ENCODE data around the gene SNX5.

The SNX5 gene

DNA sequence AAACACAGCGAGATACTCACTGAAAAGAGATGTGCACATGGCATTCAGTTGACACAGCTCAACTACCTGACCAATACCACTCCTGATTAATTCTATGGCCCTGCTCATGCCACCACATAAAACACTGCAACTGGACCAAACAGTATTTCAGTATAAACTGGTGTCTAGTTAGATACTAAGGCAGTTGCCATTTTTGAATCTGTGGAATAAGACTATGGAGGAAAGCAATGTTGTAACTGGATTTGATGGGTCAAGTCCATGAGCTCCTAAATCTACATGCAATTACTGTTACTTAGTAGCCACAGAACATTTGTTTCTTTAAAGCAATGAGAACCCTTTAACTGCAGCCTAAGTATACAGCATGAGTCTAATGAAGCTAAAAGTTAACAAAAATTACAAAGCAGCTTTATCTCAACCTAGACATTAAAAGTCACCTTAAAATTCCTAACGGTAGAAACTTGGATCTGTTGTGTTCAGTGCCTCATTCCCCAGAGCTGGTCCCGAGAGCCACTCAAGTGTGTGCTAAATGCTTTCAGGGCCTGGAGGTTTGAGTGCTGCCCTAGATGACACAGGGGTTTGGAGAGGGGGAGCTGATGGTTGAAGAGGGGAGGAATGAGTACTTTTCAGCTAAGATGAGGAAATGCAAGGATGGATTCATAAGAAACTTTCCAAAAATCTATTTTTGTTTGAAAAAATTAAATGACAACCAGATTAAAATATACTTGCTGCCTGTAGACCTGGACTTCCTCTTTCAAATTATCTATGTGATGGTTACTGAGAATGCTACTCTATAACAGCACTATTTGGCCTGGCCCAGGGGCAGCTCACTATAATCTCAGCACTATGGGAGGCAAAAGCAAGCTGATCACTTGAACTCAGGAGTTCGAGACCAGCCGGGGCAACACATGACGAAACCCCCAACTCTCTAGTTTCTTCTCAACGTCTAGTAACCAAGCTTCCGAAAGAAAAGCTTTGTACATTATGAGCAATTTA, 15.6 kb downstream of the SNX5 start:
- Histone ChIP-seq H3K4me2 (ENCODE audit: low read depth, low read length, poor library complexity, severe bottlenecking) (no peak overlapping the region), H3F3A (ENCODE audit: insufficient read depth) (peaks cover 62% of the 10 kb centered on the region), H4K20me1 (ENCODE audit: low read depth, low read length) (peaks cover 77% of the 10 kb centered on the region), H3K9me2 (replicated peaks; ENCODE audit: insufficient read depth, low read length) (no peaks in the 10 kb centered on the region), H3K27ac (ENCODE audit: low read depth, low read length) (no peak overlapping the region), H3K79me2 (ENCODE audit: insufficient read depth, low read length) (peaks cover 84% of the 10 kb centered on the region), H3K9ac (ENCODE audit: low read length) (no peak overlapping the region), H3K27me3 (ENCODE audit: low read length) (no peaks in the 10 kb centered on the region), H3K9me3 (ENCODE audit: insufficient read depth, low read length) (no peaks in the 10 kb centered on the region), H3K4me3 (ENCODE audit: insufficient read depth, low read length, poor library complexity, severe bottlenecking) (no peak overlapping the region), H2AFZ (ENCODE audit: low read depth, low read length, severe bottlenecking) (no peak overlapping the region), H3K36me3 (ENCODE audit: low read length) (peaks cover 86% of the 10 kb centered on the region)
- TF ChIP-seq, protein P1, sequence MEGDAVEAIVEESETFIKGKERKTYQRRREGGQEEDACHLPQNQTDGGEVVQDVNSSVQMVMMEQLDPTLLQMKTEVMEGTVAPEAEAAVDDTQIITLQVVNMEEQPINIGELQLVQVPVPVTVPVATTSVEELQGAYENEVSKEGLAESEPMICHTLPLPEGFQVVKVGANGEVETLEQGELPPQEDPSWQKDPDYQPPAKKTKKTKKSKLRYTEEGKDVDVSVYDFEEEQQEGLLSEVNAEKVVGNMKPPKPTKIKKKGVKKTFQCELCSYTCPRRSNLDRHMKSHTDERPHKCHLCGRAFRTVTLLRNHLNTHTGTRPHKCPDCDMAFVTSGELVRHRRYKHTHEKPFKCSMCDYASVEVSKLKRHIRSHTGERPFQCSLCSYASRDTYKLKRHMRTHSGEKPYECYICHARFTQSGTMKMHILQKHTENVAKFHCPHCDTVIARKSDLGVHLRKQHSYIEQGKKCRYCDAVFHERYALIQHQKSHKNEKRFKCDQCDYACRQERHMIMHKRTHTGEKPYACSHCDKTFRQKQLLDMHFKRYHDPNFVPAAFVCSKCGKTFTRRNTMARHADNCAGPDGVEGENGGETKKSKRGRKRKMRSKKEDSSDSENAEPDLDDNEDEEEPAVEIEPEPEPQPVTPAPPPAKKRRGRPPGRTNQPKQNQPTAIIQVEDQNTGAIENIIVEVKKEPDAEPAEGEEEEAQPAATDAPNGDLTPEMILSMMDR (IDR thresholded peaks at IDR 0.05; ENCODE audit: insufficient read depth, low read length, poor library complexity, severe bottlenecking) = no peak
- TF ChIP-seq EZH2phosphoT487 (conservative IDR thresholded peaks at IDR 0.05; ENCODE audit: low read length) = no peak

DNA sequence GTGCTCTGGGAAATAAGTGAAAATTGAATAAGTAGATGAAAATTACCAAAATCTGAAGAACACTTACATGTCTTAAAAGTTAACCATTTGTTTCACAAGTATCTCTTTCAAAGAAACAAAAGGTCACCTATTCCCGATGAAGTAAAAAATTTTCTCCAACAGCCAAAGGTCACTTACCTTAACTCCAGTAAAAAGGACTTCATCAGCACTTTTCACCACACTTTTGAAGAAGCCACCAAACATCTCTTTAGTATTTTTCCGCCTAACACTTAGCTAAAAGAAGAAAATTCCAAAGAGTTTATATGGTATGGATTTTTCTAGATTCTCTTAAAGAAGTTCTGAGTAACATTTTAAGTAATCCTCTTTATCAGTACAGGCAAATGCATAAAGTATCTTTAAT, 17.3 kb downstream of the SNX5 start:
- Histone ChIP-seq H4K20me1 (ENCODE audit: low read depth, low read length) (peaks cover 80% of the 10 kb centered on the region), H3K27ac (ENCODE audit: low read depth, low read length) (no peak overlapping the region), H2AFZ (ENCODE audit: low read depth, low read length, severe bottlenecking) (no peak overlapping the region), H3K9ac (ENCODE audit: low read length) (no peak overlapping the region), H3K4me3 (ENCODE audit: insufficient read depth, low read length, poor library complexity, severe bottlenecking) (no peak overlapping the region), H3K9me2 (replicated peaks; ENCODE audit: insufficient read depth, low read length) (no peaks in the 10 kb centered on the region), H3K36me3 (ENCODE audit: low read length) (peaks cover 97% of the 10 kb centered on the region), H3K9me3 (ENCODE audit: insufficient read depth, low read length) (no peaks in the 10 kb centered on the region), H3F3A (ENCODE audit: insufficient read depth) (peaks cover 58% of the 10 kb centered on the region), H3K4me2 (ENCODE audit: low read depth, low read length, poor library complexity, severe bottlenecking) (no peak overlapping the region), H3K27me3 (ENCODE audit: low read length) (no peaks in the 10 kb centered on the region), H3K79me2 (ENCODE audit: insufficient read depth, low read length) (peaks cover 69% of the 10 kb centered on the region)
- no peak for TF ChIP-seq EZH2phosphoT487 (conservative IDR thresholded peaks at IDR 0.05; ENCODE audit: low read length)
- TF ChIP-seq, protein P1 (IDR thresholded peaks at IDR 0.05; ENCODE audit: insufficient read depth, low read length, poor library complexity, severe bottlenecking) = no peak

DNA sequence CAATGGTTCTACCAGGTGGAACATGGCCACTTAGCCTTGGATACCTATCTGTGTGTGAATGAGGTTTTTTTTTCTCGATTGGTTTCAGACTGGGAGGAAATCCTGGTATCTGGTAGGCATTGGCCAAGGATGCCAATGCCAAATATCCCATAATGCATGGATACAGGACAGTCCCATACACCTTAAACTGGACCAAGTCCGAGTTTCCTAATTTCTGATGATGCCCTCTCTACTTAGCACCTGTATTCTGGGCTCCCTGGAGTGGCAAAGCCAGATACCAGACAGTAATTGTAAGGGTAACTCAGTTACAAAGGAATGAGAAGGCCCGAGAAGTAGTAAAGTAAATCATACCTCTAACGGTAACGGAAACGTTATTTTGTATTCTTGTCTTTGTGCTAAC, 17.9 kb downstream of the SNX5 start:
- H3K27ac ChIP-seq (ENCODE audit: low read depth, low read length) = no peak overlapping the region
- H3K36me3 ChIP-seq (ENCODE audit: low read length) = peaks cover 97% of the 10 kb centered on the region
- no peak overlapping the region for H3K4me3 ChIP-seq (ENCODE audit: insufficient read depth, low read length, poor library complexity, severe bottlenecking)
- TF ChIP-seq, protein P1 (IDR thresholded peaks at IDR 0.05; ENCODE audit: insufficient read depth, low read length, poor library complexity, severe bottlenecking) = no peak
- no peak for TF ChIP-seq EZH2phosphoT487 (conservative IDR thresholded peaks at IDR 0.05; ENCODE audit: low read length)
- peaks cover 69% of the 10 kb centered on the region for H3K79me2 ChIP-seq (ENCODE audit: insufficient read depth, low read length)
- no peaks in the 10 kb centered on the region for H3K9me3 ChIP-seq (ENCODE audit: insufficient read depth, low read length)
- no peaks in the 10 kb centered on the region for H3K9me2 ChIP-seq (replicated peaks; ENCODE audit: insufficient read depth, low read length)
- H2AFZ ChIP-seq (ENCODE audit: low read depth, low read length, severe bottlenecking) = no peak overlapping the region
- H4K20me1 ChIP-seq (ENCODE audit: low read depth, low read length) = peaks cover 80% of the 10 kb centered on the region
- no peak overlapping the region for H3K9ac ChIP-seq (ENCODE audit: low read length)
- no peak overlapping the region for H3K4me2 ChIP-seq (ENCODE audit: low read depth, low read length, poor library complexity, severe bottlenecking)
- H3K27me3 ChIP-seq (ENCODE audit: low read length) = no peaks in the 10 kb centered on the region
- peaks cover 58% of the 10 kb centered on the region for H3F3A ChIP-seq (ENCODE audit: insufficient read depth)

Measured in SU-DHL-6 (cell line).